HG02759 (cell line): ENCODE results near the gene MCRIP1.

Experiments used
- ATAC-seq: cut with Tn5 transposase; IDR thresholded peaks from one replicate; pipeline ENCODE4 v1.9.1; 2021; ENCODE audit warnings: mild to moderate bottlenecking, moderate library complexity; ENCODE audit not compliant: unreplicated experiment

Gene MCRIP1

DNA sequence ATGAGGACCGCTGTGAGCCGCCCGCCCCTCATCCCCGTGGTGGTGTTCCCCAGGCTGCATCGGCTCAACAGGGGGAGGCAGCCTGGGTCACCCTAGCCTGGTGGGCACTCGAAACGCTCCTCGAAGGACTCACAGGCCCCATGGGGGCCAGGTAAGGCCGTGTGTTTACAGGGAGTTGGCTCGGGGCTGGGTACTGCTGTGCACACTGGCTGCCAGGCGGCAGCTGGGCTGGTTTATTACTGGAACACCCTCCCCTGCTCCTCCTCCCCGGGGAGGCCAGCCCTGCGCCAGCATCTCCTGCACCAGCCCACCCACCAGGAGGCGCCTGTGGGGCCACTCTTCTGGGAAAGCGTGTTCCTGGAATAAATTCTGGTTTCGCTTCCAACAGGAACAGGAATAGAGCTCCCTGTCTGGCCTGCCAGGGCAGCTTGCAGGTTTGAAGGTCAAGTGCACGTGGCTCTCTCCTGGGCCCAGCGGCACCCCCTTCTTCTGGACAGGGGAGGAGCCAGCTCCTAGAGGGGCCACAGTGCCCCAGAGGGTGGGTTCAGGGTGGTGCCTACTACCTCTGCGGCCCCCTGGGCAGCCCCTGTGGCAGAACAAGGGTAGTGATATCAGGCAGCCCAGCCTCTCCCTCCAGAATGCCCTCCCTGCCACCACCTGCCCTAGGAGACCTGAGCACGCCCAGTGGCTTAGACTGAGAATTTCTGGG is 11.3 kb downstream of the MCRIP1 start:
- ATAC-seq = no peak

DNA sequence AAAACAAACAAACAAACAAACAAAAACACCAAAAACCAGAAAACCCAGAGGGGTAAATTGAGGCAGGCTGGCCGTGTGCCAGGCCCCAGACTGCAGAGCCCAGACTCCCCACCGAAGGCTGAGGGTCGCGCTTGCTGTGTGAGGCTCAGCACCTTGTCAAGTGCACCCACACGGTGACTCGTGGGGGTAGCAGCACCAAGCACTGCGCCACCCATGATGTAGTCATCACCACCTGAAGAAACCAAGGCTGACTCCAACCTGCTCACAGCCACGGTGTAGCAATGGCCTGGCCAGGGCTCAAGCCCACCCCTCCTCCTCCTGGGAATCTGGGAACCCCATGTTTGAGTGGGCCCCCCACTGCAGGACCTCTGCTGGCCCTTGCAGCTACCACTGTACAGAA is 11.9 kb downstream of the MCRIP1 start:
- ATAC-seq = no peak

GRCh38 chr17:81819708-81820107 is 13.4 kb downstream of the MCRIP1 start:
- ATAC-seq = no peak

GRCh38 chr17:81817758-81818147 is 15.3 kb downstream of the MCRIP1 start:
- no peak for ATAC-seq

GRCh38 chr17:81815646-81815986 is 17.5 kb downstream of the MCRIP1 start:
- no peak for ATAC-seq

DNA sequence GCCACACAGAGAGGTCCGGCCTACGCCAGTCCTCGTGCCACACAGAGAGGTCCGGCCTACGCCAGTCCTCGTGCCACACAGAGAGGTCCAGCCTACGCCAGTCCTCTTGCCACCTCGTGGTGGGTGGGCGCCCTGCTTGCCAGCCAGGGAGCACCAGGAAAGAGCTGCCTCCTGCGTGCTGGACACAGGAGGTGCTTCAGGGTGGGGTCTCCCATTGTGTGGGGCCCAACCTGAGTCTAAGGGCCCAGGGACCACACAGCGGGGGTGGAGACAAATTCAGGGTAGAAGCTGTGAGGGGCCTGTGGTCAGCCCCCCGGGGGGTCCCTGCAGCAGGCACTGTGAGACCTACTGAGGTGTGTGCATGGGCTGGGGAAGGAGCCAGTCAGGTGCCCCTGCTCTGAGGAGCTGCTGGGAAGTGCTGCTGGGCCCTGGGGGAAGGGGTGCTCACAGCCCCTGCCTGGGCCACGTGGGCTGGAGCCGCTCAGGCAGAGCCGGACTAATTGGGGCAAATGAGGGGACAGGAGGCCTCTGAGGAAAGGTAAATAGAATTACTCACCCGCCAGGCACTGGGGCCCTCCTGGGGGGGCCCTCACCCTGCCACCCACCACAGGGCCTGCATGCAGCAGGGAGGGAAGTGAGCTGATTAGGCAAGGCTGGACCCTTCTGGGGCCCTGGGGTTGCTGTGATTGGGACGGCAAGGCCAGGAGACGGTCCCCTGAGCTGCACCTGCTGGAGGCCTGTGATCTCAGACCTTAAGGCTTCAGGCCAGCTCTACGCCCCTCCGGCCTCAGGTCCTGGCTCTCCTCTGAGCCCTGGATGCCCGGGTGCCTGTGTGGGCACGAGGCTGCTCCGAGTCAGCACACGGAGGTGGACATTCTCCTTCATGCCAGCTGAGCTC is 18.1 kb downstream of the MCRIP1 start:
- ATAC-seq = no peak

DNA sequence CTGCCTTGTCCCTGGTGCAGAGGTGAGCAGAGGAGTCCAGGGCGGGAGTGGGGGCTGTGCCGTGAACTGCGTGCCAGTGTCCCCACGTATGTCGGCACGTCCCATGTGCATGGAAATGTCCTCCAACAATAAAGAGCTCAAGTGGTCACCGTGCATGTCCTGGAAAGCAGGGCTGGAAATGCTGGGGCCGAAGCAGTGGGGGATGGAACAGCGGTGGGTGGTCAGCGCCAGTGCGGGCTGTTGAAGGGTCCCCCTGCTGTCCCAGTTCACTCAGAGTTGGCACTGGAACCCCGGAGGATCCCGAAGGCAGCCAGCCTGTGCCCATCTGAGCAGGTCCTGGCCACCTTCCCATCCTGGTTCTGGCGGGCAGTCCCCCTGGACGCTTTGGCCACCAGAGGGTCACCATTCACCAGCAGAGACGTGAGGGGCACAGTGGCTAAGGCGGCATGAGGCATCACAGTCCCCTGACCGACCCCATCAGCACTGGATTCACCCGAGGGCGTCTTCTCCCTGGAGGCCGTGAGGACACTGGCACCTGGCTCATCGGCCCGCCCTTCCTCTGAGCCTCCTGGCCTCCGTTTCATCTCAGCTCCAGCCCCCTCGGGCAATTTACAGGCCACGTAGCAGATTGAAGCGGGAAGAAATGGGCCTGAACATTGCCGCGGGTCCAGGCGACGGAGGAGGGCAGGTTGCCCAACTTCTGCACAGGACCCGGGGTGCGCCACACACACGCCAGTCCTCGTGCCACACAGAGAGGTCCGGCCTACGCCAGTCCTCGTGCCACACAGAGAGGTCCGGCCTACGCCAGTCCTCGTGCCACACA is 19.0 kb downstream of the MCRIP1 start:
- no peak for ATAC-seq

- ATAC-seq = no peak
Measured at GRCh38 chr17:81813371-81813684, 19.8 kb downstream of the MCRIP1 start.

DNA sequence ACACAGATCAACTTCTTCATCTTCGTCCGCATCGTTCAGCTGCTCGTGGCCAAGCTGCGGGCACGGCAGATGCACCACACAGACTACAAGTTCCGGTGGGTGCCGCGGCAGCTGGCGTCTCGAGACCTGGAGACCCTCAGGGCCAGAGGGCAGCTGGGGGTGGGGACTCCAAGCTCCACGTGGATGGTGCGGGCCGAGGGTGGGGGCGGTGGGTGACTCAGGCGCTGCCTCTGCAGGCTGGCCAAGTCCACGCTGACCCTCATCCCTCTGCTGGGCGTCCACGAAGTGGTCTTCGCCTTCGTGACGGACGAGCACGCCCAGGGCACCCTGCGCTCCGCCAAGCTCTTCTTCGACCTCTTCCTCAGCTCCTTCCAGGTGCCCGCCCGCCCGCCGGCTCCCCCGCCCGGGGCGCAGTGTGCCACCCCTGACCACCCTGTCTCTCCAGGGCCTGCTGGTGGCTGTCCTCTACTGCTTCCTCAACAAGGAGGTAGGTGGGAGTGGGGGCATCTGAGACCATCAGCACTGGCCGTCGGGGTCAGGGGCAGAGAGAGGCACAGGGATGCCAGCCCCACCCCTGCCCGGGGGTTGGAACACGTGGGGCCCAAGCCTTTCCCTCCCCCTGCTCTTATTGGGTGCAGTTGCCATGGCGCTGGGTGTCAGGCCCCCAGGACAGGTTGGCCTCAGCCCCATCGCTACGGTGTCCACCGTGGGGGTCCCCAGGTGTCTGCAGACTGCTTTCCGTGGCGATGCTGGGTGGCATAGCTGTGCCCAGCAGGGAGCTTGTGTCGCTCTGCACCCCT is 20.3 kb downstream of the MCRIP1 start:
- ATAC-seq = no peak

DNA sequence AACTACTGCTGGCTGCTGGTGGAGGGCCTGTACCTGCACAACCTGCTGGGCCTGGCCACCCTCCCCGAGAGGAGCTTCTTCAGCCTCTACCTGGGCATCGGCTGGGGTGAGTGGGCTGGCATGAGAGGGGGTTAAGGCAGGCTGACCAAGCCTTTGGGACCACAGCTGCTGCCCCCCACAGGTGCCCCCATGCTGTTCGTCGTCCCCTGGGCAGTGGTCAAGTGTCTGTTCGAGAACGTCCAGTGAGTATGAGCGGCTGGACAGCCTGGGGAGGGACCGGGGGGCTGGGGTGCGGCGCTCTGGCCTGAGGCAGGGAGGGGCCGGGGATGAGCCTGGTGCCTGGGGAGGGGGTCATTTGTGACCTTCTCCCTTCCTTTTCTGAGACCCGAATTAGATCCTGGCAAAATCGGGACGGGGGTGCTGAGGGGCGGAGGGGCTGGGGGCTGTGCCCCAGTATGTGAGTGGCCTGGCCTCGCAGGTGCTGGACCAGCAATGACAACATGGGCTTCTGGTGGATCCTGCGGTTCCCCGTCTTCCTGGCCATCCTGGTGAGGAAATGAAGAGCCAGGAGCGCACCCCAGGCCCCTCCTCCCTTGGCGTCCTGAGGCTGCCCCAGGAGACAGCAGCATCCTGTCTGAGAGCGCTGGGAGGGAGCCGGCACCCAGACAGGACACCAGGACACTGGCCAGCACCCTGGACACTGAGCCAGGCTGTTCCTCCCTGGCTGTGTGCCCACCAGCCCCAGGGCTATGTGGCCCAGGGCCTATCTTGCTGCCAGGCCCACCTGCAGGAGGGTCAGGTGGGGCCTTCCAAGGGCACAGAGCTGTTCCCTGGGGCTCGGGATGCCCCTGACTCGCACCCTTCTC is 21.2 kb downstream of the MCRIP1 start:
- no peak for ATAC-seq

GRCh38 chr17:81810892-81811704 is 22.0 kb downstream of the MCRIP1 start:
- no peak for ATAC-seq

GRCh38 chr17:81810476-81810875 is 22.6 kb downstream of the MCRIP1 start:
- no peak for ATAC-seq

- ATAC-seq = no peak
Measured at GRCh38 chr17:81809556-81809998, 23.5 kb downstream of the MCRIP1 start.

- ATAC-seq = no peak
Measured at GRCh38 chr17:81808778-81809555, 24.1 kb downstream of the MCRIP1 start.

- no peak for ATAC-seq
Measured at GRCh38 chr17:81807839-81808238, 25.3 kb downstream of the MCRIP1 start.

DNA sequence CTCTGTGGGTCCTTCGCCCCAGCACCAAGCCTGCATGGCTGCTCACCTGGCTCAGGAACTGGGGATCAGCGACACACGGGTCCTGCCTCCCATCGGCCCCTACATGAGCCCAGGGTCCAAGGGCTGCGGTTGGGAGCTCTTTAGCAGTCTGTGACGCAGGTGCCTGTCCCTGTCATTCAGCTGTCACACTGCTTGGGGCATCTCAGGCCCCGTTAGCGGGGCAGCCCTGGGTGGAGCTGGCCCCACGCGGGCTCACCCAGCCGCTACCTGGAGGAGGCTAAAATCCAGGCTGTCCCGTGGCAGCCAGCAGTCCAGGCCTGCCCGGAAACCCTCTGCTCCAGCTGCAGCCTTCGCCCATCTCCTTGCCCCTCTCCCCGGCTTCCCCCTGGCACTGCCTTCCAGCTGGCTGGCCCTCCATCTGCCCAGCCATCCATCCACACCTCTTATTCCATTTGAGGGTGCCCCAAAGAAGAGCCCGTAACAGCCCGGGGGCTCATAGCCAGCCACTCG is 25.8 kb downstream of the MCRIP1 start:
- ATAC-seq = no peak

GRCh38 chr17:81806461-81807209 is 26.5 kb downstream of the MCRIP1 start:
- ATAC-seq = no peak
